ENCODE measurements around the gene IPMK. TPM values are rescaled to one million over a fixed set of nuclear protein-coding genes. Genes with fewer than 3 reads are reported as not detected.
A peak's percentile ranks its signal among the peaks of the same experiment; 100 is the strongest.

Gene IPMK
- total RNA-seq, 1 donor from 2014 or later = 6.8 TPM

GRCh38 chr10:58266003-58266825 is 1.5 kb downstream of the IPMK start:
- Histone ChIP-seq H3K4me2 (ENCODE audit: low read length) (peak overlapping the region; percentile 84), H4K20me1 (ENCODE audit: insufficient read depth, low read length) (no peaks in the 10 kb centered on the region), H3K27ac (ENCODE audit: low read depth, low read length) (peak overlapping the region; percentile 88), H3K27me3 (ENCODE audit: insufficient read depth, low read length) (no peaks in the 10 kb centered on the region), H3K4me1 (ENCODE audit: insufficient read depth, low read length) (peaks cover 16% of the 10 kb centered on the region), H3K79me2 (ENCODE audit: insufficient read depth, low read length) (peaks cover 59% of the 10 kb centered on the region), H2AFZ (ENCODE audit: low read depth, low read length) (peak overlapping the region; percentile 11), H3K9me3 (ENCODE audit: insufficient read depth, low read depth, low read length) (no peaks in the 10 kb centered on the region), H3K4me3 (ENCODE audit: insufficient read depth, low read depth, low read length) (peak overlapping the region; percentile 83), H3K36me3 (ENCODE audit: insufficient read depth, low read length) (no peaks in the 10 kb centered on the region), H3K9ac (ENCODE audit: low read length) (peak overlapping the region; percentile 85)
- no peaks in the 10 kb centered on the region for H3K9me3 Mint-ChIP-seq (ENCODE audit: unreplicated experiment)
- H3K27ac Mint-ChIP-seq (ENCODE audit: unreplicated experiment) = peak overlapping the region; percentile 91
- TF ChIP-seq EZH2 (IDR thresholded peaks at IDR 0.05; ENCODE audit: insufficient read depth, low read length) (no peak), CTCF (IDR thresholded peaks at IDR 0.05; ENCODE audit: insufficient read depth, low read depth, low read length) (no peak)
- peaks cover 17% of the 10 kb centered on the region for H3K4me1 Mint-ChIP-seq (ENCODE audit: low read depth, unreplicated experiment)
- H3K27me3 Mint-ChIP-seq (ENCODE audit: low read depth, unreplicated experiment) = no peaks in the 10 kb centered on the region
- DNase-seq (ENCODE audit: low read depth) (peak; percentile 57), FAIRE-seq (no peak)
- H3K36me3 Mint-ChIP-seq (ENCODE audit: low read depth, unreplicated experiment) = peaks cover 2% of the 10 kb centered on the region
- peak overlapping the region; percentile 99 for H3K4me3 Mint-ChIP-seq (ENCODE audit: unreplicated experiment)

- H3K4me3 ChIP-seq (ENCODE audit: insufficient read depth, low read depth, low read length) = no peak overlapping the region
- peaks cover 2% of the 10 kb centered on the region for H3K36me3 Mint-ChIP-seq (ENCODE audit: low read depth, unreplicated experiment)
- H3K36me3 ChIP-seq (ENCODE audit: insufficient read depth, low read length) = no peaks in the 10 kb centered on the region
- peak overlapping the region; percentile 84 for H3K4me2 ChIP-seq (ENCODE audit: low read length)
- H3K4me1 ChIP-seq (ENCODE audit: insufficient read depth, low read length) = peaks cover 11% of the 10 kb centered on the region
- H3K4me1 Mint-ChIP-seq (ENCODE audit: low read depth, unreplicated experiment) = peaks cover 13% of the 10 kb centered on the region
- TF ChIP-seq EZH2 (IDR thresholded peaks at IDR 0.05; ENCODE audit: insufficient read depth, low read length) = no peak
- no peak for TF ChIP-seq CTCF (IDR thresholded peaks at IDR 0.05; ENCODE audit: insufficient read depth, low read depth, low read length)
- no peaks in the 10 kb centered on the region for H3K27me3 Mint-ChIP-seq (ENCODE audit: low read depth, unreplicated experiment)
- H4K20me1 ChIP-seq (ENCODE audit: insufficient read depth, low read length) = no peaks in the 10 kb centered on the region
- H2AFZ ChIP-seq (ENCODE audit: low read depth, low read length) = no peak overlapping the region
- peak overlapping the region; percentile 85 for H3K9ac ChIP-seq (ENCODE audit: low read length)
- DNase-seq (ENCODE audit: low read depth) (no peak), FAIRE-seq (no peak)
- H3K27me3 ChIP-seq (ENCODE audit: insufficient read depth, low read length) = no peaks in the 10 kb centered on the region
- H3K79me2 ChIP-seq (ENCODE audit: insufficient read depth, low read length) = peaks cover 52% of the 10 kb centered on the region
- no peaks in the 10 kb centered on the region for H3K9me3 Mint-ChIP-seq (ENCODE audit: unreplicated experiment)
- no peak overlapping the region for H3K27ac ChIP-seq (ENCODE audit: low read depth, low read length)
- no peaks in the 10 kb centered on the region for H3K9me3 ChIP-seq (ENCODE audit: insufficient read depth, low read depth, low read length)
- peak overlapping the region; percentile 66 for H3K27ac Mint-ChIP-seq (ENCODE audit: unreplicated experiment)
- H3K4me3 Mint-ChIP-seq (ENCODE audit: unreplicated experiment) = peak overlapping the region; percentile 99
Measured at GRCh38 chr10:58265249-58265648, 2.4 kb downstream of the IPMK start.

GRCh38 chr10:58264780-58265179 is 2.9 kb downstream of the IPMK start:
- Mint-ChIP-seq H3K4me3 (ENCODE audit: unreplicated experiment) (peak overlapping the region; percentile 99), H3K4me1 (ENCODE audit: low read depth, unreplicated experiment) (peaks cover 13% of the 10 kb centered on the region), H3K9me3 (ENCODE audit: unreplicated experiment) (no peaks in the 10 kb centered on the region), H3K27ac (ENCODE audit: unreplicated experiment) (peak overlapping the region; percentile 53), H3K27me3 (ENCODE audit: low read depth, unreplicated experiment) (no peaks in the 10 kb centered on the region), H3K36me3 (ENCODE audit: low read depth, unreplicated experiment) (peaks cover 2% of the 10 kb centered on the region)
- peaks cover 50% of the 10 kb centered on the region for H3K79me2 ChIP-seq (ENCODE audit: insufficient read depth, low read length)
- FAIRE-seq (no peak), DNase-seq (ENCODE audit: low read depth) (no peak)
- TF ChIP-seq CTCF (IDR thresholded peaks at IDR 0.05; ENCODE audit: insufficient read depth, low read depth, low read length) (no peak), EZH2 (IDR thresholded peaks at IDR 0.05; ENCODE audit: insufficient read depth, low read length) (no peak)
- H2AFZ ChIP-seq (ENCODE audit: low read depth, low read length) = no peak overlapping the region
- H4K20me1 ChIP-seq (ENCODE audit: insufficient read depth, low read length) = no peaks in the 10 kb centered on the region
- H3K36me3 ChIP-seq (ENCODE audit: insufficient read depth, low read length) = no peaks in the 10 kb centered on the region
- peak overlapping the region; percentile 84 for H3K4me2 ChIP-seq (ENCODE audit: low read length)
- no peak overlapping the region for H3K9ac ChIP-seq (ENCODE audit: low read length)
- peaks cover 8% of the 10 kb centered on the region for H3K4me1 ChIP-seq (ENCODE audit: insufficient read depth, low read length)
- H3K27ac ChIP-seq (ENCODE audit: low read depth, low read length) = no peak overlapping the region
- no peaks in the 10 kb centered on the region for H3K27me3 ChIP-seq (ENCODE audit: insufficient read depth, low read length)
- H3K9me3 ChIP-seq (ENCODE audit: insufficient read depth, low read depth, low read length) = no peaks in the 10 kb centered on the region
- H3K4me3 ChIP-seq (ENCODE audit: insufficient read depth, low read depth, low read length) = no peak overlapping the region
